Trophoblast cell (in vitro differentiated cells and primary cell): ENCODE results near the gene PTK6.

Experiments used
- DNase-seq, 2 donors: peaks; one replicate each; pipeline ENCODE4 v3.0.0-alpha.2; 2016
- H2AFZ ChIP-seq: 2 replicates; pipeline ENCODE4 v1.6.1; 2013; ENCODE audit warnings: low read length, moderate library complexity, mild to moderate bottlenecking; ENCODE audit not compliant: insufficient read depth, poor library complexity
- H2AK5ac ChIP-seq: 2 replicates; pipeline ENCODE4 v1.6.1; 2013; ENCODE audit warnings: mild to moderate bottlenecking, low read length
- H2BK120ac ChIP-seq: 2 replicates; pipeline ENCODE4 v1.6.1; 2013; ENCODE audit warnings: low read length, mild to moderate bottlenecking, moderate library complexity; ENCODE audit not compliant: insufficient read depth, poor library complexity
- H2BK12ac ChIP-seq: 2 replicates; pipeline ENCODE4 v1.6.1; 2013; ENCODE audit warnings: mild to moderate bottlenecking, low read length, moderate library complexity
- H2BK5ac ChIP-seq: 2 replicates; pipeline ENCODE4 v1.6.1; 2013; ENCODE audit warnings: low read length, low read depth, moderate library complexity, mild to moderate bottlenecking; ENCODE audit not compliant: poor library complexity
- H3K14ac ChIP-seq: 2 replicates; pipeline ENCODE4 v1.6.1; 2013; ENCODE audit warnings: mild to moderate bottlenecking, low read length
- H3K18ac ChIP-seq: 2 replicates; pipeline ENCODE4 v1.6.1; 2013; ENCODE audit warnings: mild to moderate bottlenecking, low read length
- H3K23ac ChIP-seq: 2 replicates; pipeline ENCODE4 v1.6.1; 2013; ENCODE audit warnings: low read length
- H3K27ac ChIP-seq: 2 replicates; pipeline ENCODE4 v1.5.1; 2013; ENCODE audit warnings: low read depth, mild to moderate bottlenecking, inconsistent platforms, low read length, moderate library complexity
- H3K27me3 ChIP-seq: 2 replicates; pipeline ENCODE4 v1.6.1; 2013; ENCODE audit warnings: inconsistent platforms, mild to moderate bottlenecking, low read length, moderate library complexity; ENCODE audit not compliant: insufficient read depth
- H3K36me3 ChIP-seq, 2 experiments: 1 replicate in 1 of 2; 2 replicates in 1 of 2; pipeline ENCODE4 v1.6.1; 2013; ENCODE audit warnings: low read length in 2 of 2, mild to moderate bottlenecking in 2 of 2, moderate library complexity in 1 of 2; ENCODE audit not compliant: insufficient read depth in 2 of 2, control insufficient read depth in 1 of 2
- H3K4ac ChIP-seq: 2 replicates; pipeline ENCODE4 v1.6.1; 2013; ENCODE audit warnings: low read depth, mild to moderate bottlenecking, low read length, moderate library complexity
- H3K4me1 ChIP-seq, 2 experiments: 1 replicate in 1 of 2; 2 replicates in 1 of 2; pipeline ENCODE4 v1.6.1; 2013; ENCODE audit warnings: low read length in 2 of 2, mild to moderate bottlenecking in 2 of 2, moderate library complexity in 1 of 2; ENCODE audit not compliant: insufficient read depth in 2 of 2, control insufficient read depth in 1 of 2
- H3K4me2 ChIP-seq: 2 replicates; pipeline ENCODE4 v1.6.1; 2013; ENCODE audit warnings: inconsistent platforms, mild to moderate bottlenecking, low read length, moderate library complexity
- H3K4me3 ChIP-seq: 2 replicates; pipeline ENCODE4 v1.5.1; 2013; ENCODE audit warnings: mild to moderate bottlenecking, low read depth, low read length, inconsistent platforms
- H3K79me1 ChIP-seq: one replicate; pipeline ENCODE4 v1.6.1; 2013; ENCODE audit warnings: low read length
- H3K79me2 ChIP-seq: 2 replicates; pipeline ENCODE4 v1.6.1; 2013; ENCODE audit warnings: low read length, mild to moderate bottlenecking; ENCODE audit not compliant: control insufficient read depth, insufficient read depth, poor library complexity
- H3K9ac ChIP-seq: 2 replicates; pipeline ENCODE4 v1.6.1; 2013; ENCODE audit warnings: mild to moderate bottlenecking, low read length
- H3K9me3 ChIP-seq: 2 replicates; pipeline ENCODE4 v1.6.1; 2013; ENCODE audit warnings: low read depth, mild to moderate bottlenecking, control low read depth, inconsistent platforms, low read length; ENCODE audit not compliant: insufficient read depth
- H4K12ac ChIP-seq: 2 replicates; pipeline ENCODE4 v1.6.1; 2013; ENCODE audit warnings: low read depth, mild to moderate bottlenecking, low read length, moderate library complexity
- H4K8ac ChIP-seq: 2 replicates; pipeline ENCODE4 v1.6.1; 2013; ENCODE audit warnings: low read depth, mild to moderate bottlenecking, low read length, moderate library complexity
- H4K91ac ChIP-seq: one replicate; pipeline ENCODE4 v1.6.1; 2013; ENCODE audit warnings: low read depth, mild to moderate bottlenecking, low read length, moderate library complexity
- WGBS: extraction: QIAGEN DNeasy Blood & Tissue Kit; methylation state at CpG from one replicate; pipeline ENCODE4 v1.1.7; 2013; ENCODE audit warnings: missing lambda C conversion rate; ENCODE audit not compliant: insufficient read length, insufficient coverage; ENCODE audit errors: extremely low coverage; 5-methylcytosine and 5-hydroxymethylcytosine counted together

PTK6 gene

DNA sequence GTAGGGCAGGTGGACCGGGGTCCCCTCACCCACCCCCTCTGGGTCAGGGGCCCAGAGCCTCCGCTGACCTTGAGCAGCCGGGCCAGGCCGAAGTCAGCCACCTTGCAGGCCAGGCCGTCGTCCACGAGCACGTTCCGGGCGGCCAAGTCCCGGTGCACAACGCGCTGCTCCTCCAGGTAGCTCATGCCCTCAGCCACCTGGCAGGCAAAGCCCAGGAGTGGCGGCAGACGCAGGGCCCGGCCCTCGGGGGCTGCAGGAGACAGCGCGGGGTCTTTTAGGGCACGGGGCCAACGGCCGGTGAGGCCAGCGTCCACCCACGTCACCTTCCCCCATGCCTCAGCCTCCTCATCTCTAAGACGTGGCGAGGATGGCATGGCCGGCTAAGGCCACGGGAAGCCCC lies 4.2 kb upstream of the PTK6 start:
- H3K14ac ChIP-seq: no peak overlapping the region

GRCh38 chr20:63540417-63541186 lies 3.4 kb upstream of the PTK6 start:
- Histone ChIP-seq H2BK120ac (no peak overlapping the region), H3K14ac (no peak overlapping the region), H3K79me1 (no peaks in the 10 kb centered on the region), H2AK5ac (no peak overlapping the region), H2BK5ac (no peak overlapping the region), H4K8ac (no peak overlapping the region), H2BK12ac (no peak overlapping the region), H2AFZ (no peak overlapping the region), H3K4me2 (no peak overlapping the region), H3K23ac (no peak overlapping the region), H3K4ac (no peak overlapping the region), H3K27me3 (no peaks in the 10 kb centered on the region), H3K9me3 (no peaks in the 10 kb centered on the region), H3K4me1 (peaks cover 0 to 8% of the 10 kb centered on the region in 2 experiments), H3K18ac (no peak overlapping the region), H3K9ac (no peak overlapping the region), H3K36me3 (no peaks in the 10 kb centered on the region), H4K91ac (no peak overlapping the region), H3K79me2 (no peaks in the 10 kb centered on the region), H4K12ac (no peak overlapping the region), H3K27ac (no peak overlapping the region), H3K4me3 (no peak overlapping the region)
- no CpG with 5 or more reads among the region's 49 CpGs for WGBS
- DNase-seq: no peak

More for the DNA sequence above, 4.2 kb upstream of the PTK6 start:
- H4K12ac ChIP-seq: no peak overlapping the region
- no peak overlapping the region for H2BK12ac ChIP-seq
- H3K27ac ChIP-seq: no peak overlapping the region
- no peak overlapping the region for H2AFZ ChIP-seq
- H2BK5ac ChIP-seq: no peak overlapping the region
- no peak for DNase-seq
- WGBS: no CpG with 5 or more reads among the region's 28 CpGs
- no peaks in the 10 kb centered on the region for H3K79me2 ChIP-seq
- H3K23ac ChIP-seq: no peak overlapping the region
- no peaks in the 10 kb centered on the region for H3K36me3 ChIP-seq
- H2AK5ac ChIP-seq: no peak overlapping the region
- no peak overlapping the region for H4K91ac ChIP-seq
- H3K4ac ChIP-seq: no peak overlapping the region
- no peak overlapping the region for H3K4me2 ChIP-seq
- H3K27me3 ChIP-seq: no peaks in the 10 kb centered on the region
- H3K4me1 ChIP-seq: peaks cover 0 to 8% of the 10 kb centered on the region in 2 experiments
- H2BK120ac ChIP-seq: no peak overlapping the region
- no peak overlapping the region for H4K8ac ChIP-seq
- H3K9me3 ChIP-seq: no peaks in the 10 kb centered on the region
- no peak overlapping the region for H3K18ac ChIP-seq
- H3K9ac ChIP-seq: no peak overlapping the region
- no peaks in the 10 kb centered on the region for H3K79me1 ChIP-seq
- no peak overlapping the region for H3K4me3 ChIP-seq

- DNase-seq: no peak
- Histone ChIP-seq H3K4me2 (no peak overlapping the region), H3K23ac (no peak overlapping the region), H2AK5ac (no peak overlapping the region), H2BK5ac (no peak overlapping the region), H4K8ac (no peak overlapping the region), H4K91ac (no peak overlapping the region), H3K27me3 (no peaks in the 10 kb centered on the region), H3K4me3 (no peak overlapping the region), H4K12ac (no peak overlapping the region), H2AFZ (no peak overlapping the region), H3K27ac (no peak overlapping the region), H3K4me1 (peaks cover 0 to 5% of the 10 kb centered on the region in 2 experiments), H3K9me3 (no peaks in the 10 kb centered on the region), H3K4ac (no peak overlapping the region), H3K18ac (no peak overlapping the region), H3K79me2 (no peaks in the 10 kb centered on the region), H2BK120ac (no peak overlapping the region), H3K36me3 (no peaks in the 10 kb centered on the region), H3K14ac (no peak overlapping the region), H2BK12ac (no peak overlapping the region), H3K9ac (no peak overlapping the region), H3K79me1 (no peaks in the 10 kb centered on the region)
- WGBS: no CpG with 5 or more reads among the region's 29 CpGs
Observed at GRCh38 chr20:63539441-63540370, 2.5 kb upstream of the PTK6 start.

DNA sequence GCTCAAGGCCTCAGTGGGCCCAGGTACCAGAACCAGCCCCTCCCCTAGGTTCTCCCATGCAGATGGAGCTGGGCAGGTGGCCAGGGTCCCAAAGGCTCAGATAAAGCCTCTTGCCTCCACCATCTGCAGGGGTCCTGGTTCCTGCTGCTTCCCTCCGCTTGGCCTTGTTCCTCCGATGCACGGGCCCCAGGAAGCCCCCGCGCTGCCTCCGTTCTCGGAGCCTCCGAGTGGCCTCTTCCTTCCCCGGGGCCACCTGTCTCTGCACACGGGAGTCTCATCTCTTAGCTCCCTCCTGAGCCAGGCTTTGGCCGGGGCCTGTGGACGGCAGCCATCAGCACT lies 1.9 kb upstream of the PTK6 start:
- H3K4me3 ChIP-seq: no peak overlapping the region
- no peak overlapping the region for H4K91ac ChIP-seq
- no CpG with 5 or more reads among the region's 12 CpGs for WGBS
- H2BK120ac ChIP-seq: no peak overlapping the region
- no peak overlapping the region for H3K4ac ChIP-seq
- no peaks in the 10 kb centered on the region for H3K36me3 ChIP-seq
- no peak overlapping the region for H3K27ac ChIP-seq
- H3K4me2 ChIP-seq: no peak overlapping the region
- H3K27me3 ChIP-seq: no peaks in the 10 kb centered on the region
- no peak overlapping the region for H2AK5ac ChIP-seq
- no peak overlapping the region for H3K9ac ChIP-seq
- H4K12ac ChIP-seq: no peak overlapping the region
- no peak for DNase-seq
- no peak overlapping the region for H2BK12ac ChIP-seq
- no peak overlapping the region for H3K23ac ChIP-seq
- H3K79me1 ChIP-seq: no peaks in the 10 kb centered on the region
- no peak overlapping the region for H3K18ac ChIP-seq
- no peak overlapping the region for H2AFZ ChIP-seq
- H3K14ac ChIP-seq: no peak overlapping the region
- no peaks in the 10 kb centered on the region for H3K79me2 ChIP-seq
- H3K4me1 ChIP-seq: peaks cover 0 to 5% of the 10 kb centered on the region in 2 experiments
- no peak overlapping the region for H2BK5ac ChIP-seq
- H4K8ac ChIP-seq: no peak overlapping the region
- no peaks in the 10 kb centered on the region for H3K9me3 ChIP-seq
